ENCODE measurements around the gene PLEKHB2.

DNA sequence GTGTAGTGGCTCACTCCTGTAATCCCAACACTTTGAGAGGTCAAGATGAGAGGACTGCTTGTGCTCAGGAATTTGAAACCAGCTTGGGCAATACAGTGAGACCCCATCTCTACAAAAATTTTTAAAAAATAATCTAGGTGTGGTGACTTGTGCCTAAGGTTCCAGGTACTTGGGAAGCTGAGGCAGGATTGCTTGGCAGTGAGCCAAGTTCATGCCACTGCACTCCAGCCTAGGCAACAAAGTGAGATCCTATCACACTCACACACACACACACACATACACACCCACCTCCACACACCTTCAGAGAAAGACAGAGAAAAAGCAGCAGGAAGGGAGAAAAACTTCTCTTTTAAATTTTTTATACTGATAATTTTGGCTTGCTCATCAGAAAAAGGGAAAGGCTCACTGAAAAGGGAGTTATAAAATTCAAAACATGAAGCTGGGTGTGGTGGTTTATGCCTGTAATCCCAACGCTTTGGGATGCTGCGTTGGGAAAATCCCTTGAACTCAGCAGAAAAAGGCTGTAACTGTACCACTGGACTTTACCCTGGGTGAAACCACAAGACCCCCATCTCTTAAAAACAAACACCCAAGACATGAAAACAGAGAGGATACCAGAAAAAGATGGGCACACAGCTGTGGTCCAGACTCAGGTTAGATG is 37.5 kb upstream of the PLEKHB2 start:
- TF ChIP-seq ZNF70 (CRISPR knock-in tag; IDR thresholded peaks at IDR 0.05) = no peak
- TF ChIP-seq, protein P1, sequence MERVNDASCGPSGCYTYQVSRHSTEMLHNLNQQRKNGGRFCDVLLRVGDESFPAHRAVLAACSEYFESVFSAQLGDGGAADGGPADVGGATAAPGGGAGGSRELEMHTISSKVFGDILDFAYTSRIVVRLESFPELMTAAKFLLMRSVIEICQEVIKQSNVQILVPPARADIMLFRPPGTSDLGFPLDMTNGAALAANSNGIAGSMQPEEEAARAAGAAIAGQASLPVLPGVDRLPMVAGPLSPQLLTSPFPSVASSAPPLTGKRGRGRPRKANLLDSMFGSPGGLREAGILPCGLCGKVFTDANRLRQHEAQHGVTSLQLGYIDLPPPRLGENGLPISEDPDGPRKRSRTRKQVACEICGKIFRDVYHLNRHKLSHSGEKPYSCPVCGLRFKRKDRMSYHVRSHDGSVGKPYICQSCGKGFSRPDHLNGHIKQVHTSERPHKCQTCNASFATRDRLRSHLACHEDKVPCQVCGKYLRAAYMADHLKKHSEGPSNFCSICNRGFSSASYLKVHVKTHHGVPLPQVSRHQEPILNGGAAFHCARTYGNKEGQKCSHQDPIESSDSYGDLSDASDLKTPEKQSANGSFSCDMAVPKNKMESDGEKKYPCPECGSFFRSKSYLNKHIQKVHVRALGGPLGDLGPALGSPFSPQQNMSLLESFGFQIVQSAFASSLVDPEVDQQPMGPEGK (CRISPR knock-in tag; IDR thresholded peaks at IDR 0.05; ENCODE audit: borderline replicate concordance) = no peak
- no peak for TF ChIP-seq GLIS3 (CRISPR knock-in tag; IDR thresholded peaks at IDR 0.05)
- no peak for TF ChIP-seq ZFP3 (CRISPR knock-in tag; IDR thresholded peaks at IDR 0.05)
- TF ChIP-seq TOX (CRISPR knock-in tag; IDR thresholded peaks at IDR 0.05; ENCODE audit: borderline replicate concordance) = no peak
- no peak for TF ChIP-seq TCF4 (CRISPR knock-in tag; IDR thresholded peaks at IDR 0.05; ENCODE audit: borderline replicate concordance)

Data from SK-N-SH treated with all-trans-retinoic acid at 6 μM for 48 hours (cell line).